ENCODE data around the gene BRSK2. TPM values are rescaled to one million over a fixed set of nuclear protein-coding genes. Genes with fewer than 3 reads are reported as not detected.

The BRSK2 gene
- total RNA-seq, 1 donor from 2014 or later = 0.62 TPM

DNA sequence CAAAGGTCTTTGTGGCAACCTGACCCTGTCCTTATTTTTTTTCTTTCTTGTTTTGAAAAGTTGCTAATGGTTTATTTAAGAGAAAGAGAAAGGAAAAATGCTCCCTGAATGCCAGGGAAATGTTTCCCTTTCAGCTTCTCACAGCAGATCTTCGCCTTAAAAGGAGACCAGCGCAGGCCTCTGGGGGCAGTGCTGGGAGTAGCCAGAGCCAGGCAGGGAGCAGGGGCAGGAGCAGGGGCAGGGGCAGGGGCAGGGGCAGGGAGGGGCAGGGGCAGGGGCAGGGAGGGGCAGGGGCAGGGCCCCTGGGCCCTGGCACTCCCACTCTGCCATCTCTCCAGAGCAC is 91.7 kb downstream of the BRSK2 start:
- H3K4me1 ChIP-seq = peaks cover 48% of the 10 kb centered on the region
- H3K9me3 ChIP-seq = no peaks in the 10 kb centered on the region
- no peak overlapping the region for H3K27ac ChIP-seq
- TF ChIP-seq, protein P1, sequence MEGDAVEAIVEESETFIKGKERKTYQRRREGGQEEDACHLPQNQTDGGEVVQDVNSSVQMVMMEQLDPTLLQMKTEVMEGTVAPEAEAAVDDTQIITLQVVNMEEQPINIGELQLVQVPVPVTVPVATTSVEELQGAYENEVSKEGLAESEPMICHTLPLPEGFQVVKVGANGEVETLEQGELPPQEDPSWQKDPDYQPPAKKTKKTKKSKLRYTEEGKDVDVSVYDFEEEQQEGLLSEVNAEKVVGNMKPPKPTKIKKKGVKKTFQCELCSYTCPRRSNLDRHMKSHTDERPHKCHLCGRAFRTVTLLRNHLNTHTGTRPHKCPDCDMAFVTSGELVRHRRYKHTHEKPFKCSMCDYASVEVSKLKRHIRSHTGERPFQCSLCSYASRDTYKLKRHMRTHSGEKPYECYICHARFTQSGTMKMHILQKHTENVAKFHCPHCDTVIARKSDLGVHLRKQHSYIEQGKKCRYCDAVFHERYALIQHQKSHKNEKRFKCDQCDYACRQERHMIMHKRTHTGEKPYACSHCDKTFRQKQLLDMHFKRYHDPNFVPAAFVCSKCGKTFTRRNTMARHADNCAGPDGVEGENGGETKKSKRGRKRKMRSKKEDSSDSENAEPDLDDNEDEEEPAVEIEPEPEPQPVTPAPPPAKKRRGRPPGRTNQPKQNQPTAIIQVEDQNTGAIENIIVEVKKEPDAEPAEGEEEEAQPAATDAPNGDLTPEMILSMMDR (IDR thresholded peaks at IDR 0.05) = no peak
- DNase-seq (peak; percentile 39), ATAC-seq (no peak)
- intact Hi-C loops (cut with DNase I) = no loop called here
- H3K27me3 ChIP-seq (ENCODE audit: low read depth) = no peaks in the 10 kb centered on the region
- no peak overlapping the region for H3K4me3 ChIP-seq
- peaks cover 60% of the 10 kb centered on the region for H3K36me3 ChIP-seq

DNA sequence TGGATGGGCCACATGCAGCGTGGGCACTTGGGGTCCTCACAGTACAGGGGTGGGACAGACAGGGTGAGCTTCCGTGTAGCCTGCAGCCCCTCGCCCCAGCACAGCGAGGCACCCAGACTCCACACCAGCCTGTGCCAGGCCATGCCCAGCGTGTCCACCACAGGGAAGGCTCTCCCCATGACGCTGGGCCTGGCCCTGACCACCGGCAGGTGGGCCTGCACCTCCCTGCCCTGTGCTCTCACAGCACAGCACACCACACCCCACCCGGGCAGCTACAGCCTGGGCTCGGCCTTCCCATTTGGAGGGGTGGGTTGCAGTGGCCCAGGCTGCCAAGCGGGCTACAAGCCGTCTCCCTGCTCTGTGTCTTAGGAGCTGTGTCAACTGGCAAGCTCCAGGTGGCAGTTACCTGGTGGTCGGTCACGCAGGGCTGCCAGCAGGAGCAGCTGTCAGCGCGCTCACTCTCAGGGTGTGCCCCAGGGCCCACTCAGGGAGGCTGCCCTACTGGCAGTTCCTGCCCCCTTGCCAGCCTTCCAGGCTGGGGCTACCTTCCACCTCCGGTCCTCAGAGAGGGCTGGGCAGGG is 92.2 kb downstream of the BRSK2 start:
- Histone ChIP-seq H3K9me3 (no peaks in the 10 kb centered on the region), H3K36me3 (peaks cover 55% of the 10 kb centered on the region), H3K27me3 (ENCODE audit: low read depth) (no peaks in the 10 kb centered on the region), H3K27ac (peak overlapping the region; percentile 46), H3K4me1 (peaks cover 52% of the 10 kb centered on the region), H3K4me3 (no peak overlapping the region)
- TF ChIP-seq, protein P1 (IDR thresholded peaks at IDR 0.05) = no peak
- DNase-seq (peak; percentile 44), ATAC-seq (no peak)
- intact Hi-C loops (cut with DNase I) = no loop called here

DNA sequence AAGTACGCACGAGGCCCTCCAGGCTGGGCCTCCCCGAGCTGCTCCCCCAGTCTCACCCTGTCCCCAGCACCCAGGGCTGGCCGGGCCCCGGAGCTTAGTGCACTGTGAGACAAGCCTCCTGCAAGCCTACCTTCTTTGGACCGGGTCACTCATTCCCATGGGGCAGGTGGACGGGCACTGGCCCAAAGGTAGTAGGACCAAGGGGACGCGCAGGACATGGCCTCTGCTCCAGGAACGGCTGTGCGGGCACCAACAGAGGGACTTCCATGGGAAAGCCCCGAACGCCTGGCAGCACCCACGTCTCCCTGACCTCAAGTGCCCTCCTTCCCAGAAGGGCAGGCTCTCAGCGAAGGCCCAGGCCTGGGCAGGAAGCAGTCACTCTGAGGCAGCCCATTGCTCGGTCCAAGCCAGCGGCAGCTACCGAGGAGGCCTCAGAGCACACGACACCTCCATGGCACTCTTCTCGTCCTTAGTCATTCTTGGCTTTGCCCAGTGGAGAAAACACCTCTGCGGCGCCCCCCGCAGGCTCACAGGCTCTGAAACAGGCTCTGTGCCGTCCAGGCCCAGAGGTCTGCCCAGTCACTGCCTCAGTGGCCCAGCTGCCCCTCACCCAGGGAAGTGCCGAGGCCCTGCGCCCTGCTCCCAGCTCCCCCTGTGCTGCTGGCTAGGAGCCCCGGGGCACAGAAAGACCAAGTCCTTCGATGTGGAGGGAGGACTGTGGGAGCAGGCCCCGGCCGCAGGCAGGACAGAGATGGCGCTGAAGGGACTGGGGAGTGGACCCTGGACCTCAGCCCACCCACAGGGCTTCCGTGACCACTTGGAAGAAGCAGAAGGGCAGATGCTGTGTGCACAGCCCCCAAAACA is 93.1 kb downstream of the BRSK2 start:
- Histone ChIP-seq H3K4me3 (no peak overlapping the region), H3K9me3 (no peaks in the 10 kb centered on the region), H3K36me3 (peaks cover 46% of the 10 kb centered on the region), H3K27me3 (ENCODE audit: low read depth) (no peaks in the 10 kb centered on the region), H3K27ac (peak overlapping the region; percentile 46), H3K4me1 (peaks cover 61% of the 10 kb centered on the region)
- ATAC-seq = peak; percentile 67 to 78
- intact Hi-C loops (cut with DNase I) = no loop called here
- TF ChIP-seq, protein P1 (IDR thresholded peaks at IDR 0.05) = peak; percentile 8
- DNase-seq = peak; percentile 67

DNA sequence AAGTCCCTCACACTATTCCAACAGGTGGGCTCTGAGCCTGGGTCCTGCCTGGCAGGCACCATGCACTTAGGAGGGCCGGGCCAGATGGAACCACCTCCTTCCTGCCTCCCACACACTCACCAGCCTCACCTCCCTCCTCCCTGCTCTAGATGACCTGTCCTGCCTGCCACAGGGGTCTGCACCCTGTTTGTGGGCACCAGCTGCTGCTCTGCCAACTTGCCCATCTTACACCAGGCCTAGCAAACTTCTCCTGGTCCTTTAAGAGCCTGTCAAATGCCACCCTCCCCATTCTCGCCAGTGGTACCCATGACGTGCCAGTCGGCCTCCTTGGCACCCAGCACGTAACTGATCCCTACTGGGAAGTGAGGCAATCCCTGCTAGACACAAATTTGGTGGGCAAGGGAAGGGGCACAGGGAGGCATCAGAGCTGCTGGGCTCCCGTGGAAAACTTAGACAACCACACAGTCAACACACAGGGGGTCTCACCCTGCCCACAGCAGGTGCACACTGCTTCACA is 93.8 kb downstream of the BRSK2 start:
- no peaks in the 10 kb centered on the region for H3K9me3 ChIP-seq
- peak; percentile 23 for DNase-seq
- intact Hi-C loops (cut with DNase I) = no loop called here
- H3K4me3 ChIP-seq = no peak overlapping the region
- H3K4me1 ChIP-seq = peaks cover 68% of the 10 kb centered on the region
- H3K27ac ChIP-seq = peak overlapping the region; percentile 46
- peaks cover 39% of the 10 kb centered on the region for H3K36me3 ChIP-seq
- ATAC-seq = no peak
- TF ChIP-seq, protein P1 (IDR thresholded peaks at IDR 0.05) = no peak
- no peaks in the 10 kb centered on the region for H3K27me3 ChIP-seq (ENCODE audit: low read depth)

DNA sequence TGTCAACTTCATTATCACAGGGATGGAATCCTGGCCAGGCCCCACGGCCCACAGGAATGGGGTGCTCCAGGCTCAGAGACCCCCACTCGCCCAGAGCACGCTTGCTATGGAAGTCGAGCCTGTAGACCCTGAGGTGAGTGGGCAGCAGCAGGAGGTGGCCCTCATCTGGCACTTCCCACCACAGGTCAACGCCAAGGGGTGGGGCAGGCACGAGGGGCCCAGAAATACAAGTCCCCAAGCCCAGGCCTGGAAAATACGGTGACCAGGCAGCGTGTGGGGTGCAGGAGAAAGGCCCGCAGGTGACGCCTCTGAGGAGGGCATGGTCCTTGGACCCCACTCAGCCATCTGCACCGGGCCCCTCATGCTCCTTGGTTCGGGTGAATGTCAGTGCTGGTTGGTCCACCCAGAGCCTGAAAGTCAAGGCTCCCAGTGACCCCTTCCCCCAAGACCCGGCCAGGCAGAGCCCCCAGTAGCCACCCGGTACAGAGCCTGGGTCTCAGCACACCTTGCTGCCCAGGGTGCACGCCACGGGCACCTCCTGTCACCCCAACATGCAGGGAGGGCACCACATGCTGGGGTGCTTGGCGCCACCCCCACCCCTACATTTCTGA is 94.4 kb downstream of the BRSK2 start:
- peaks cover 33% of the 10 kb centered on the region for H3K36me3 ChIP-seq
- intact Hi-C loops (cut with DNase I) = no loop called here
- H3K4me1 ChIP-seq = peaks cover 73% of the 10 kb centered on the region
- TF ChIP-seq, protein P1 (IDR thresholded peaks at IDR 0.05) = no peak
- peak overlapping the region; percentile 46 for H3K27ac ChIP-seq
- ATAC-seq (no peak), DNase-seq (peak; percentile 32)
- no peak overlapping the region for H3K4me3 ChIP-seq
- no peaks in the 10 kb centered on the region for H3K9me3 ChIP-seq
- no peaks in the 10 kb centered on the region for H3K27me3 ChIP-seq (ENCODE audit: low read depth)
